ENCODE data around the gene ZSCAN31. TPM values are rescaled to one million over a fixed set of nuclear protein-coding genes. Genes with fewer than 3 reads are reported as not detected.

The ZSCAN31 gene
- total and polyA plus RNA-seq, 10 of the 15 experiments (the other 5 are each of a cell fraction or from before 2014, with no cell fraction given): 1.6 to 5.2 (median 2.9) TPM

- TF ChIP-seq YBX1 (IDR thresholded peaks at IDR 0.05) (no peak), FOXM1 (IDR thresholded peaks at IDR 0.05; ENCODE audit: low read depth, low read length) (no peak; the same call in 1 of the 2 replicates), NBN (IDR thresholded peaks at IDR 0.05) (peak; percentile 91), E2F4 (IDR thresholded peaks at IDR 0.05; ENCODE audit: low read depth, low read length) (no peak), ZNF274 (IDR thresholded peaks at IDR 0.05; ENCODE audit: insufficient read depth, insufficient read length) (no peak), ZNF24 (IDR thresholded peaks at IDR 0.05) (no peak), RELA (IDR thresholded peaks at IDR 0.05; ENCODE audit: borderline replicate concordance, partially characterized antibody) (no peak), ZNF207 (IDR thresholded peaks at IDR 0.05; ENCODE audit: borderline replicate concordance) (no peak), MYB (IDR thresholded peaks at IDR 0.05; ENCODE audit: borderline replicate concordance, low read depth, low read length) (no peak), EZH2 (IDR thresholded peaks at IDR 0.05; ENCODE audit: borderline replicate concordance, control insufficient read depth, low read depth, low read length) (no peak), IKZF1 (conservative IDR thresholded peaks at IDR 0.05) (peak; percentile 46), PBX3 (IDR thresholded peaks at IDR 0.05; ENCODE audit: insufficient replicate concordance, low read depth, low read length) (no peak), TBL1XR1 (IDR thresholded peaks at IDR 0.05; ENCODE audit: low read depth, low read length) (0 out of 2 replicates have a peak, but pooled peaks have one; percentile 15), YY1 (IDR thresholded peaks at IDR 0.05; ENCODE audit: low read depth, low read length) (peak; percentile 76), NR2F1 (conservative IDR thresholded peaks at IDR 0.05) (0 out of 2 replicates have a peak, but pooled peaks have one; percentile 29), NFXL1 (IDR thresholded peaks at IDR 0.05; ENCODE audit: borderline replicate concordance) (no peak), ZBTB11 (CRISPR knock-in tag; IDR thresholded peaks at IDR 0.05) (no peak)
- TF ChIP-seq, protein P1, sequence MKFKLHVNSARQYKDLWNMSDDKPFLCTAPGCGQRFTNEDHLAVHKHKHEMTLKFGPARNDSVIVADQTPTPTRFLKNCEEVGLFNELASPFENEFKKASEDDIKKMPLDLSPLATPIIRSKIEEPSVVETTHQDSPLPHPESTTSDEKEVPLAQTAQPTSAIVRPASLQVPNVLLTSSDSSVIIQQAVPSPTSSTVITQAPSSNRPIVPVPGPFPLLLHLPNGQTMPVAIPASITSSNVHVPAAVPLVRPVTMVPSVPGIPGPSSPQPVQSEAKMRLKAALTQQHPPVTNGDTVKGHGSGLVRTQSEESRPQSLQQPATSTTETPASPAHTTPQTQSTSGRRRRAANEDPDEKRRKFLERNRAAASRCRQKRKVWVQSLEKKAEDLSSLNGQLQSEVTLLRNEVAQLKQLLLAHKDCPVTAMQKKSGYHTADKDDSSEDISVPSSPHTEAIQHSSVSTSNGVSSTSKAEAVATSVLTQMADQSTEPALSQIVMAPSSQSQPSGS (IDR thresholded peaks at IDR 0.05; ENCODE audit: low read length): no peak
- TF ChIP-seq, protein P2, sequence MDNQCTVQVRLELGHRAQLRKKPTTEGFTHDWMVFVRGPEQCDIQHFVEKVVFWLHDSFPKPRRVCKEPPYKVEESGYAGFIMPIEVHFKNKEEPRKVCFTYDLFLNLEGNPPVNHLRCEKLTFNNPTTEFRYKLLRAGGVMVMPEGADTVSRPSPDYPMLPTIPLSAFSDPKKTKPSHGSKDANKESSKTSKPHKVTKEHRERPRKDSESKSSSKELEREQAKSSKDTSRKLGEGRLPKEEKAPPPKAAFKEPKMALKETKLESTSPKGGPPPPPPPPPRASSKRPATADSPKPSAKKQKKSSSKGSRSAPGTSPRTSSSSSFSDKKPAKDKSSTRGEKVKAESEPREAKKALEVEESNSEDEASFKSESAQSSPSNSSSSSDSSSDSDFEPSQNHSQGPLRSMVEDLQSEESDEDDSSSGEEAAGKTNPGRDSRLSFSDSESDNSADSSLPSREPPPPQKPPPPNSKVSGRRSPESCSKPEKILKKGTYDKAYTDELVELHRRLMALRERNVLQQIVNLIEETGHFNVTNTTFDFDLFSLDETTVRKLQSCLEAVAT (IDR thresholded peaks at IDR 0.05): peak; percentile 90
- TF ChIP-seq, protein P3, sequence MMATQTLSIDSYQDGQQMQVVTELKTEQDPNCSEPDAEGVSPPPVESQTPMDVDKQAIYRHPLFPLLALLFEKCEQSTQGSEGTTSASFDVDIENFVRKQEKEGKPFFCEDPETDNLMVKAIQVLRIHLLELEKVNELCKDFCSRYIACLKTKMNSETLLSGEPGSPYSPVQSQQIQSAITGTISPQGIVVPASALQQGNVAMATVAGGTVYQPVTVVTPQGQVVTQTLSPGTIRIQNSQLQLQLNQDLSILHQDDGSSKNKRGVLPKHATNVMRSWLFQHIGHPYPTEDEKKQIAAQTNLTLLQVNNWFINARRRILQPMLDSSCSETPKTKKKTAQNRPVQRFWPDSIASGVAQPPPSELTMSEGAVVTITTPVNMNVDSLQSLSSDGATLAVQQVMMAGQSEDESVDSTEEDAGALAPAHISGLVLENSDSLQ (IDR thresholded peaks at IDR 0.05): no peak
Measured at GRCh38 chr6:28349892-28350737, 14.2 kb upstream of the ZSCAN31 start, which contains the start of gene ZKSCAN3 (continued).

Measured in GM12878 (cell line).